Endothelial cell of umbilical vein (primary cell): ENCODE measurements around the gene SEMA4G. TPM values are rescaled to one million over a fixed set of nuclear protein-coding genes. Genes with fewer than 3 reads are reported as not detected.

Source experiments
- BruUV-seq: library from RNA; stranded (reverse); fragments of 400-500 nt; replicated peaks from 2 replicates; lab custom pipeline; 2021; lab: Mats Ljungman, UMichigan
- CTCF ChIA-PET: fragments of 300-600, 350-600 bp; sonication (Branson Sonifier 250); formaldehyde crosslinking; loops from one replicate; lab custom pipeline; 2021; ENCODE audit warnings: antibody characterized with exemption, inconsistent platforms; lab: Charles Lee
- POLR2A ChIA-PET: fragments of 300-600, 350-600 bp; sonication (Branson Sonifier 250); formaldehyde crosslinking; loops from one replicate; lab custom pipeline; 2021; ENCODE audit warnings: antibody characterized with exemption, inconsistent platforms; lab: Charles Lee
- DNase-seq: peaks from one replicate; pipeline ENCODE4 v3.0.0-alpha.2; 2011; ENCODE audit warnings: low read depth, low spot score
- FAIRE-seq: peaks from 2 replicates; lab custom pipeline; 2011; peaks lifted over from hg19 to GRCh38; lab: Jason Lieb, UNC
- H2AFZ ChIP-seq: 2 replicates; pipeline ENCODE4 v1.6.0; 2012; ENCODE audit warnings: low read depth, low read length, control low read depth, inconsistent platforms
- H3K27ac ChIP-seq: 2 replicates; pipeline ENCODE4 v1.5.1; 2011; ENCODE audit warnings: low read depth, mild to moderate bottlenecking, control low read depth, low read length, moderate library complexity; ENCODE audit not compliant: insufficient read depth
- H3K27me3 ChIP-seq, 2 experiments: 2 replicates each; pipeline versions ENCODE4 v1.6.0 to v1.6.1; 2011; ENCODE audit warnings: low read length in 2 of 2, mixed read lengths in 1 of 2; ENCODE audit not compliant: control insufficient read depth in 2 of 2, insufficient read depth in 2 of 2
- H3K36me3 ChIP-seq, 2 experiments: 2 replicates in 1 of 2; 3 replicates in 1 of 2; pipeline ENCODE4 v1.5.1; 2011; ENCODE audit warnings: low read length in 2 of 2, mild to moderate bottlenecking in 1 of 2, moderate library complexity in 1 of 2; ENCODE audit not compliant: control insufficient read depth in 2 of 2, insufficient read depth in 2 of 2; ENCODE audit errors: extremely low read depth in 1 of 2
- H3K4me1 ChIP-seq: 3 replicates; pipeline ENCODE4 v1.5.1; 2011; ENCODE audit warnings: mild to moderate bottlenecking, low read length; ENCODE audit not compliant: control insufficient read depth, insufficient read depth; ENCODE audit errors: extremely low read depth
- H3K4me2 ChIP-seq: 2 replicates; pipeline ENCODE4 v1.6.1; 2011; ENCODE audit warnings: low read length, control low read depth, mixed read lengths; ENCODE audit not compliant: insufficient read depth
- H3K4me3 ChIP-seq, 3 experiments: fragments of 200-600 bp in 1 of 3; sonication (generic), shearing (Covaris generic) in 1 of 3; replicated peaks in 1 of 3; 2 replicates each; pipeline ENCODE4 v1.5.1; 2011 to 2016; ENCODE audit warnings: control low read depth in 3 of 3, low read length in 3 of 3, mild to moderate bottlenecking in 2 of 3, inconsistent platforms in 1 of 3, low read depth in 1 of 3, moderate library complexity in 1 of 3; ENCODE audit not compliant: insufficient read depth in 1 of 3
- H3K79me2 ChIP-seq: 2 replicates; pipeline ENCODE4 v1.6.0; 2012; ENCODE audit warnings: low read length, inconsistent platforms; ENCODE audit not compliant: control insufficient read depth, insufficient read depth
- H3K9ac ChIP-seq: replicated peaks from 2 replicates; pipeline ENCODE3; 2011; ENCODE audit warnings: low read length, control low read depth; ENCODE audit not compliant: insufficient read depth; ENCODE audit errors: extremely low read depth
- H3K9me1 ChIP-seq: replicated peaks from 3 replicates; pipeline ENCODE4 v1.6.0; 2011; ENCODE audit warnings: mild to moderate bottlenecking, low read length; ENCODE audit not compliant: control insufficient read depth, insufficient read depth; ENCODE audit errors: extremely low read depth
- H3K9me3 ChIP-seq: replicated peaks from 2 replicates; pipeline ENCODE4 v1.5.1; 2012; ENCODE audit warnings: low read length, inconsistent platforms; ENCODE audit not compliant: control insufficient read depth, insufficient read depth
- H4K20me1 ChIP-seq: replicated peaks from 2 replicates; pipeline ENCODE3; 2011; ENCODE audit warnings: mild to moderate bottlenecking, low read length; ENCODE audit not compliant: control insufficient read depth, insufficient read depth; ENCODE audit errors: extremely low read depth
- CTCF ChIP-seq, 2 donors: IDR thresholded peaks; 1 replicate in 1 of 2; 2 replicates in 1 of 2; pipeline ENCODE4 v1.5.1; 2011; ENCODE audit warnings: low read length in 2 of 2, mild to moderate bottlenecking in 2 of 2, moderate library complexity in 2 of 2, control low read depth in 1 of 2, inconsistent platforms in 1 of 2, low read depth in 1 of 2; ENCODE audit not compliant: insufficient read depth in 1 of 2; ENCODE audit errors: extremely low read depth in 1 of 2
- GATA2 ChIP-seq: IDR thresholded peaks from 2 replicates; pipeline ENCODE4 v1.7.0; 2011; ENCODE audit warnings: low read depth, mild to moderate bottlenecking, moderate library complexity, mixed read lengths, low read length; ENCODE audit not compliant: insufficient read length, insufficient read depth
- POLR2A ChIP-seq: IDR thresholded peaks from 2 replicates; pipeline ENCODE4 v1.6.1; 2012; ENCODE audit warnings: low read depth, mild to moderate bottlenecking, control low read depth, low read length
- POLR2AphosphoS5 ChIP-seq: IDR thresholded peaks from 2 replicates; pipeline ENCODE4 v1.6.1; 2012; ENCODE audit warnings: low read depth, mild to moderate bottlenecking, control low read depth, low read length, moderate library complexity; ENCODE audit not compliant: insufficient read depth
- dilution Hi-C: fragments of 300-500 bp; cut with MboI; formaldehyde crosslinking; loops from one replicate; pipeline ENCODE4 v1.15.0; 2019; ENCODE audit warnings: low sequenced_read_pairs; ENCODE audit not compliant: extremely low pct_ligation_motif_present
- intact Hi-C: fragments of 100-400 bp; cut with micrococcal nuclease; formaldehyde crosslinking; loops from one replicate; pipeline ENCODE4 v1.10.0; 2022
- polyA plus RNA-seq, 4 experiments: library from polyadenylated mRNA; depleted of rRNA in 3 of 4; stranded (reverse) in 3 of 4; unstranded in 1 of 4; fragments of >200 nt; gene quantifications; 2 replicates each; pipeline versions ENCODE4 v1.2.1 to v1.2.3, GENCODE V29; 2011 to 2012; ENCODE audit warnings: missing spikeins in 1 of 4
- total RNA-seq: library from RNA; stranded (reverse); gene quantifications from 2 replicates; pipeline ENCODE4 v1.2.3, GENCODE V29; 2021

SEMA4G gene
- total and polyA plus RNA-seq, 2 donors (not counting 3 experiments of a cell fraction or from before 2014, with no cell fraction given) = 6.0 to 10.4 TPM

GRCh38 chr10:100972115-100972903 is 3.0 kb downstream of the SEMA4G start:
- POLR2A ChIA-PET = no interaction called here
- no peak overlapping the region for H3K9ac ChIP-seq
- TF ChIP-seq POLR2AphosphoS5 (no peak), GATA2 (no peak), CTCF (IDR thresholded peaks at IDR 0.05; ENCODE audit: extremely low read depth in 1 of 2, insufficient read depth in 1 of 2, low read depth in 1 of 2, low read length in 2 of 2) (no peak), POLR2A (no peak)
- DNase-seq = no peak
- no peaks in the 10 kb centered on the region for H3K27me3 ChIP-seq
- intact Hi-C loops = no loop called here
- dilution Hi-C loops = no loop called here
- no peak overlapping the region for H3K4me2 ChIP-seq
- no peak overlapping the region for H3K27ac ChIP-seq
- H3K9me3 ChIP-seq = no peaks in the 10 kb centered on the region
- BruUV-seq = no TSS peak
- H3K36me3 ChIP-seq = no peaks in the 10 kb centered on the region
- no peak for FAIRE-seq
- H2AFZ ChIP-seq = no peak overlapping the region
- H4K20me1 ChIP-seq = no peaks in the 10 kb centered on the region
- H3K4me3 ChIP-seq = no peak overlapping the region
- CTCF ChIA-PET = interaction anchor here (2.1 kb wide), 1 partner anchor 42 kb away, joined by 9 read pairs; no protein-coding TSS in a partner anchor
- H3K9me1 ChIP-seq = no peaks in the 10 kb centered on the region
- peaks cover 12% of the 10 kb centered on the region for H3K4me1 ChIP-seq
- no peaks in the 10 kb centered on the region for H3K79me2 ChIP-seq
